OCI-LY7 (cell line): ENCODE data around the gene BRICD5. TPM values are rescaled to one million over a fixed set of nuclear protein-coding genes. Genes with fewer than 3 reads are reported as not detected.

Experiments
- BruUV-seq: library from RNA; stranded (reverse); fragments of 400-500 nt; replicated peaks from 2 replicates; lab custom pipeline; 2021; lab: Mats Ljungman, UMichigan
- CTCF ChIA-PET: fragments of 300-600 bp; sonication (Branson Sonifier 250); formaldehyde crosslinking; loops from one replicate; lab custom pipeline; 2022; ENCODE audit warnings: antibody characterized with exemption; ENCODE audit not compliant: unreplicated experiment; lab: Charles Lee
- POLR2A ChIA-PET: fragments of 300-600 bp; sonication (Branson Sonifier 250); formaldehyde crosslinking; loops from one replicate; lab custom pipeline; 2022; ENCODE audit warnings: antibody characterized with exemption; lab: Charles Lee
- DNase-seq: peaks from one replicate; pipeline ENCODE4 v3.0.0-alpha.2; 2015; ENCODE audit warnings: low spot score
- H2AFZ ChIP-seq: fragments of 200-600 bp; sonication (generic), shearing (Covaris generic); 2 replicates; pipeline ENCODE4 v1.6.1; 2014; ENCODE audit warnings: mild to moderate bottlenecking, antibody characterized with exemption, low read length, moderate library complexity
- H3K27ac ChIP-seq: fragments of 200-600 bp; sonication (generic); 2 replicates; pipeline ENCODE4 v1.5.1; 2014; ENCODE audit warnings: mixed run types, low read depth, mild to moderate bottlenecking, moderate library complexity, low read length, inconsistent platforms; ENCODE audit not compliant: poor library complexity, severe bottlenecking
- H3K36me3 ChIP-seq: fragments of 200-600 bp; sonication (generic); 2 replicates; pipeline ENCODE4 v1.6.1; 2014; ENCODE audit warnings: mild to moderate bottlenecking, antibody characterized with exemption, low read length, moderate library complexity, mixed read lengths; ENCODE audit not compliant: insufficient read depth
- H3K4me1 ChIP-seq: fragments of 200-600 bp; sonication (generic); 2 replicates; pipeline ENCODE4 v1.5.1; 2014; ENCODE audit warnings: mild to moderate bottlenecking, low read length; ENCODE audit not compliant: insufficient read depth, poor library complexity, severe bottlenecking
- H3K4me2 ChIP-seq: fragments of 200-600 bp; sonication (generic); 2 replicates; pipeline ENCODE4 v1.6.1; 2014; ENCODE audit warnings: mild to moderate bottlenecking, low read length
- H3K4me3 ChIP-seq: fragments of 200-600 bp; sonication (generic); 2 replicates; pipeline ENCODE4 v1.5.1; 2014; ENCODE audit warnings: mild to moderate bottlenecking, low read depth, low read length; ENCODE audit not compliant: poor library complexity, severe bottlenecking
- H3K79me2 ChIP-seq: fragments of 200-600 bp; sonication (generic); 2 replicates; pipeline ENCODE4 v1.6.1; 2016; ENCODE audit warnings: low read depth, mild to moderate bottlenecking, low read length, moderate library complexity, mixed read lengths; ENCODE audit not compliant: insufficient read depth
- H3K9me2 ChIP-seq: fragments of 200-600 bp; sonication (generic); 2 replicates; pipeline ENCODE4 v1.6.1; 2016; ENCODE audit warnings: mild to moderate bottlenecking, low read length, mixed read lengths; ENCODE audit not compliant: insufficient read depth
- H3K9me3 ChIP-seq: fragments of 200-600 bp; sonication (generic); 2 replicates; pipeline ENCODE4 v1.6.1; 2014; ENCODE audit warnings: mild to moderate bottlenecking, mixed run types, low read length, mixed read lengths
- H4K20me1 ChIP-seq: fragments of 200-600 bp; sonication (generic); 2 replicates; pipeline ENCODE4 v1.6.1; 2014; ENCODE audit warnings: mild to moderate bottlenecking, antibody characterized with exemption, low read length, moderate library complexity, mixed read lengths; ENCODE audit not compliant: insufficient read depth
- EZH2phosphoT487 ChIP-seq: fragments of 200-600 bp; sonication (generic); IDR thresholded peaks from 2 replicates; pipeline ENCODE4 v1.6.1; 2018; ENCODE audit warnings: low read depth, borderline replicate concordance, mild to moderate bottlenecking, mixed run types, antibody characterized with exemption, low read length, moderate library complexity, mixed read lengths
- intact Hi-C: fragments of 100-400 bp; cut with micrococcal nuclease; formaldehyde crosslinking; loops from one replicate; pipeline ENCODE4 v1.10.0; 2022; ENCODE audit not compliant: unreplicated experiment
- total RNA-seq, 2 experiments: library from RNA; depleted of rRNA in 1 of 2; stranded (reverse); fragments of >200 nt in 1 of 2; shearing (Covaris generic) in 1 of 2; gene quantifications; 2 replicates each; pipeline ENCODE4 v1.2.3, GENCODE V29; 2014 to 2022
- TF ChIP-seq, protein P1 (sequence below): fragments of 200-600 bp; sonication (generic); conservative IDR thresholded peaks from 2 replicates; pipeline ENCODE4 v1.5.1; 2014; ENCODE audit warnings: mild to moderate bottlenecking, antibody characterized with exemption, low read length, moderate library complexity, mixed read lengths

The BRICD5 gene
- total RNA-seq, 2 experiments from 2014 or later: 30.4 to 31.7 TPM

DNA sequence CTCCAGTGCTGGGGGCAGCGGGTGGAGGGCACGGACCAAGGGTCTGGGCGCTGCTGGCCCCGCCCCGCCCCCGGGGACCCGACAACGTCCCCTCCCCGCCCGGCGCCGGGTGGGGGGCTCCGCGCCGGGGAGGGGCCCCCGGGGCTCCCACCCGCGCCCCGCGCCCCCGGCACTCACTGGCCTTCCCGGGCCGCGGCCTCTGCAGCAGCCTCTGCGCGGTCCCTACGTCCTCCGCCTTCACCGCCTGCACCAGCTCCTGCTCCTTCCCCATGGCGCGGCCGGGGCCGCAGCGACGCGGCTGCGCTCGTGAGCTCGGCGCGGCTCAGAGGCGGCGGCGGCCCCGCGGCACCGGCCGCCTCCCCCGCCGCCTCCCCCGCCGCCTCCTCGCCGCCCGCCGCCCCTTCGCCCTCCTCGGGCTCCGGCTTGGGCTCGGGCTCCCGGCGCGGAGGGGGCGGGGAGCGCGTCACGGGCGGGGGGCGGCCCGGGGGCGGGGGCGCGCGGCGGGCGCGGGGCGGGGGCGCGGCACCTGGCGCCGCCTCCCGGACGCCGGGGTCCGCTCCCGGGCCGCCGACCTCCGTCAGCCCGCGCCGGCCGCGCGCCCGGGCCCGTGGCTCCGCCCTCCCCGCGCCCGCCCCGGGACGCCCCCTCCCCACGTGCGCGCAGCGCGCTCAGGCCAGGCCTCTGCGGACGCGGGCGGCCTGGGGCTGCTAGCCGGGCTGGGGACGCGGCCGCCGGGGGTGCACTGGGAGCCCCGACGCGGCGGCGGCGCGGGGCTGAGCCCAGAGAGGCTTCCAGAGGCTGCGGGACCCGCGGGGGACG, 14.3 kb downstream of the BRICD5 start, which contains the start of gene CASKIN1:
Gene CASKIN1, minus strand, starts transcription at position 444 of the 819 bp plus-strand sequence. Its CDS starts 173 bp downstream, at position 271.
- Histone ChIP-seq H3K36me3 (no peaks in the 10 kb centered on the region), H3K79me2 (no peaks in the 10 kb centered on the region), H3K4me3 (no peak within 1 kb of the TSS), H2AFZ (no peak within 1 kb of the TSS), H3K9me3 (no peaks in the 10 kb centered on the region), H3K27ac (no peak within 1 kb of the TSS), H3K9me2 (no peaks in the 10 kb centered on the region), H3K4me1 (no peaks in the 10 kb centered on the region), H3K4me2 (no peak within 1 kb of the TSS), H4K20me1 (no peaks in the 10 kb centered on the region)
- POLR2A ChIA-PET: no interaction called here
- no TSS peak for BruUV-seq
- DNase-seq: no peak
- TF ChIP-seq, protein P1, sequence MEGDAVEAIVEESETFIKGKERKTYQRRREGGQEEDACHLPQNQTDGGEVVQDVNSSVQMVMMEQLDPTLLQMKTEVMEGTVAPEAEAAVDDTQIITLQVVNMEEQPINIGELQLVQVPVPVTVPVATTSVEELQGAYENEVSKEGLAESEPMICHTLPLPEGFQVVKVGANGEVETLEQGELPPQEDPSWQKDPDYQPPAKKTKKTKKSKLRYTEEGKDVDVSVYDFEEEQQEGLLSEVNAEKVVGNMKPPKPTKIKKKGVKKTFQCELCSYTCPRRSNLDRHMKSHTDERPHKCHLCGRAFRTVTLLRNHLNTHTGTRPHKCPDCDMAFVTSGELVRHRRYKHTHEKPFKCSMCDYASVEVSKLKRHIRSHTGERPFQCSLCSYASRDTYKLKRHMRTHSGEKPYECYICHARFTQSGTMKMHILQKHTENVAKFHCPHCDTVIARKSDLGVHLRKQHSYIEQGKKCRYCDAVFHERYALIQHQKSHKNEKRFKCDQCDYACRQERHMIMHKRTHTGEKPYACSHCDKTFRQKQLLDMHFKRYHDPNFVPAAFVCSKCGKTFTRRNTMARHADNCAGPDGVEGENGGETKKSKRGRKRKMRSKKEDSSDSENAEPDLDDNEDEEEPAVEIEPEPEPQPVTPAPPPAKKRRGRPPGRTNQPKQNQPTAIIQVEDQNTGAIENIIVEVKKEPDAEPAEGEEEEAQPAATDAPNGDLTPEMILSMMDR: no peak
- TF ChIP-seq EZH2phosphoT487: no peak
- CTCF ChIA-PET: no interaction called here
- intact Hi-C loops: no loop called here

DNA sequence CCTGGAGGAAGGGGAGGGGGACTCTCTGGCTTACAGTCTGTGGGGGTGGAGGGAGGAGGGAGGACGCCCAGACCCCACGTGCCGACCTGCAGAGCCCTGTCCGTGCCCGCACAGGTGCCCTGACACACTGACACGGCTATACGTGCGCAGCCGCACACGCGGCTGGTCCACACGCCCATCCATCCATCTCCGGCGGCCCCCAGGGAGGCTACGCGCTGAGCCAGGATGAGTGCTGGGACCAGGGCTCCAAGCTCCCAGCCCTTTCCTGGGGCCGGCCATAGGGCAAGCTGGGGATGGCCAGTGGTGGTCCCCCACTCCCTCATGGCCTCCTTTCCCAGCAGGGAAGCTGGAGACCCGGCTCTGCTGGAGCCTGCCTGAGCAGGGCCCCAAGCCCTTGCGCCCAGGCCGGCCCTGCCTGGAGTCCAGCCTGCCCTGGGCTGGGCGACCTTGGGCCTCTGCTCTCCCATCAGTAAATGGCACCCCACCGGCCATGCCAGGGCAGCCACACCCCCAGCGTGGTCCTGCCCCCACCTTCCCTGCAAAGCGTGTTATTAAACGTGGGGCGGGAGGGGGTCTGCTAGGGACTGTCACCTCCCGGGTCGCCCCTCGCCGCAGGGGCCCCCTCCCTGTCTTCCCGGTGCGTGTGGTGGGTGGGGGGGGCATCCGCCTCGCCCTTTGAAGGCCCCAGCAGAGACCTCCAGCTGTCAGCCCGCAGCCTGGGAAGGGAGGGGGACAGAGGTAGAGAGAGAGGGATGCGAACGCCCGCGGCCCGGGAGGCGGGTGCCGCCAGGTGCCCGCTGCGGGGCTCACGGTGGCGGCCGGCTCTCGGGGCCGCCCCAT, 15.1 kb downstream of the BRICD5 start:
- Histone ChIP-seq H3K79me2 (no peaks in the 10 kb centered on the region), H3K4me2 (no peak overlapping the region)

More for the DNA sequence above, 15.1 kb downstream of the BRICD5 start:
- Histone ChIP-seq H3K9me2 (no peaks in the 10 kb centered on the region), H3K9me3 (no peaks in the 10 kb centered on the region), H3K4me3 (no peak overlapping the region), H2AFZ (no peak overlapping the region), H3K36me3 (no peaks in the 10 kb centered on the region), H3K4me1 (no peaks in the 10 kb centered on the region), H4K20me1 (no peaks in the 10 kb centered on the region), H3K27ac (no peak overlapping the region)
- ChIA-PET CTCF (no interaction called here), POLR2A (no interaction called here)
- DNase-seq: no peak
- TF ChIP-seq, protein P1: no peak
- TF ChIP-seq EZH2phosphoT487: no peak
- intact Hi-C loops: no loop called here
- no TSS peak for BruUV-seq
